Right atrium auricular region (tissue), 2 donors: Measurements from ENCODE around the gene ZNF469. TPM values are rescaled to one million over a fixed set of nuclear protein-coding genes. Genes with fewer than 3 reads are reported as not detected.

Experiments
- DNase-seq: peaks from one replicate; pipeline ENCODE4 v3.0.0-alpha.2; 2019; ENCODE audit warnings: low spot score
- H3K27ac ChIP-seq, 2 donors: fragments of 200-600 bp; sonication (generic); 1 replicate in 1 of 2; 2 replicates in 1 of 2; pipeline ENCODE4 v1.5.1; 2016 to 2019
- H3K27me3 ChIP-seq, 2 donors: fragments of 200-600 bp; sonication (generic); one replicate each; pipeline versions ENCODE4 v1.5.1 to v1.6.0; 2017 to 2019
- H3K36me3 ChIP-seq: fragments of 200-600 bp; sonication (generic); one replicate; pipeline ENCODE4 v1.5.1; 2016
- H3K4me1 ChIP-seq, 2 donors: fragments of 200-600 bp; sonication (generic); one replicate each; pipeline versions ENCODE4 v1.5.1 to v1.6.0; 2017 to 2019
- H3K4me3 ChIP-seq, 2 donors: fragments of 200-600 bp; sonication (generic); 1 replicate in 1 of 2; 2 replicates in 1 of 2; pipeline ENCODE4 v1.5.1; 2017 to 2019; ENCODE audit warnings: mild to moderate bottlenecking in 1 of 2, moderate library complexity in 1 of 2
- H3K9me3 ChIP-seq, 2 donors: fragments of 200-600 bp; sonication (generic); one replicate each; pipeline ENCODE4 v1.5.1; 2019
- CTCF ChIP-seq, 2 donors: fragments of 200-600 bp; sonication (generic); IDR thresholded peaks; one replicate each; pipeline ENCODE4 v1.5.1; 2019; ENCODE audit warnings: antibody characterized with exemption in 2 of 2
- total RNA-seq, 2 donors: library from RNA; depleted of rRNA; stranded (reverse); fragments of >200 nt; gene quantifications; one replicate each; pipeline ENCODE4 v1.1.0, GENCODE V29; 2016

Gene ZNF469
- total RNA-seq, 2 donors from 2014 or later = 0.56 to 0.83 TPM

- no peak for DNase-seq
- Histone ChIP-seq H3K27ac (no peak overlapping the region), H3K4me1 (no peaks in the 10 kb centered on the region), H3K27me3 (no peaks in the 10 kb centered on the region), H3K36me3 (no peaks in the 10 kb centered on the region), H3K9me3 (peaks cover 0 to 3% of the 10 kb centered on the region in 2 donors), H3K4me3 (no peak overlapping the region)
- TF ChIP-seq CTCF (IDR thresholded peaks at IDR 0.05) = no peak
Observed at GRCh38 chr16:88338111-88338510, 44.6 kb upstream of the ZNF469 start.

- H3K4me3 ChIP-seq = no peak overlapping the region
Observed at GRCh38 chr16:88338896-88339295, 43.9 kb upstream of the ZNF469 start.

DNA sequence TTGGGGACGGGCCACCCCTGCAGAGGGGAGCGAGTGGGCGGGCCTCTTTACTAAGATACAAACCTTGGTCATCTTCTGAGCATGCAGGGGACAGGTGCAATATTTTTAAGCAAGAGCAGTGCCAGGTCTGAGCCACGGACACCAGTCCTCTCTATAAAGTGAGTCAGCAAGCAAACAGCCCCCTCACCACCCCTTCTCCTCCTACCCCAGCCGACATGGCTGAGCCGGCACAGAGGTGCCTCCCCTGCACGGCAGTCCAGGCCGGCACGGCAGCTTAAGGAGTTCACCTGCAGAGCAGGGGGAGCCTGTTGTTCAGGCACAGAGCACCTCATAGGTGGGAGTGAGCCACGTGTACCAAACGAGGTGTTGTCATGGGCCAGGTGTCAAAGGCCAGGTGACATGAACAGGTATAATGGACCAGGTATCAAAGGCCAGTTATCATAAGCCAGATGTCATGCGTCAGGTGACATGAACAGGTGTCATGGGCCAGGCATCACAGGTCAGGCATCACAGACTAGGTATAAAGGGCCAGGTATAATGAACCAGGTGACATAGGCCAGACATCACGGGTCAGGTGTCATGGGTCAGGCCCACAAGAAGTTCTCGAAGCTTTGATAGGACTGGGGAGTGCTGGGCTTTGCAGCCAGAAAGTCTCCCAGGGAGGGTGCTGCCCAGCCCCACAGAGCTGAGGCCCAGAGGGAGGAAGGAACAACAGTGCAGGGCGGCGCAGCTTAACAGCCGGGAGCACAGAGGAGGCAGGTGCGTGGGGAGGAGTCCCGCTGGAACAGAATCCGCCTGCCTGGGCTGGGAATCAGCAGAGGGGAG lies 42.6 kb upstream of the ZNF469 start:
- no peaks in the 10 kb centered on the region for H3K27me3 ChIP-seq
- no peak overlapping the region for H3K4me3 ChIP-seq
- TF ChIP-seq CTCF (IDR thresholded peaks at IDR 0.05) = no peak
- H3K9me3 ChIP-seq = peaks cover 0 to 10% of the 10 kb centered on the region in 2 donors
- H3K4me1 ChIP-seq = no peaks in the 10 kb centered on the region
- H3K27ac ChIP-seq = no peak overlapping the region
- H3K36me3 ChIP-seq = no peaks in the 10 kb centered on the region
- DNase-seq = no peak

More at GRCh38 chr16:88338896-88339295, 43.9 kb upstream of the ZNF469 start:
- Histone ChIP-seq H3K27ac (no peak overlapping the region), H3K27me3 (no peaks in the 10 kb centered on the region), H3K9me3 (peaks cover 0 to 10% of the 10 kb centered on the region in 2 donors), H3K4me1 (no peaks in the 10 kb centered on the region), H3K36me3 (no peaks in the 10 kb centered on the region)
- no peak for DNase-seq
- no peak for TF ChIP-seq CTCF (IDR thresholded peaks at IDR 0.05)

DNA sequence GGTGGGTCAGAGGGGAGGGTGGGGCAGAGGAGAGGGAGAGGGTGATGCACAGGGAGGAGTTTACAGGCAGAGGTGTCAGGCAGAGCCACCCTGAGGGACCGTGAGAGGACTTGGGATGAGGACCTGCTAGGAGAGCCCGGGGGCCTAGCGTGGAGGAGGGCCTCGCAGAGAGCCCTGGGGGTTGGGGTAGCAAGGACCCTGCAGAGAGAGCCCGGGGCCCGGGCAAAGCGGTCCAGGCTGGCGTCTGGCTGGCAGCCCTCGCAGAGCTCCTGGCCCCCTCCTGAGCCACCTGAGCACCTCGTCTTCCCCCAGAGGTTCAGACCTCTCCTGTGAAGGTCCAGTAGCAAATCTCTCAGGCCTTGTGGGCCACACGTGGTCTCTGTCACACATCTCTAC lies 42.0 kb upstream of the ZNF469 start:
- H3K27me3 ChIP-seq = no peaks in the 10 kb centered on the region
- H3K4me3 ChIP-seq = no peak overlapping the region
- H3K36me3 ChIP-seq = no peaks in the 10 kb centered on the region
- no peak for TF ChIP-seq CTCF (IDR thresholded peaks at IDR 0.05)
- DNase-seq = no peak
- peaks cover 0 to 10% of the 10 kb centered on the region in 2 donors for H3K9me3 ChIP-seq
- no peak overlapping the region for H3K27ac ChIP-seq
- H3K4me1 ChIP-seq = no peaks in the 10 kb centered on the region

DNA sequence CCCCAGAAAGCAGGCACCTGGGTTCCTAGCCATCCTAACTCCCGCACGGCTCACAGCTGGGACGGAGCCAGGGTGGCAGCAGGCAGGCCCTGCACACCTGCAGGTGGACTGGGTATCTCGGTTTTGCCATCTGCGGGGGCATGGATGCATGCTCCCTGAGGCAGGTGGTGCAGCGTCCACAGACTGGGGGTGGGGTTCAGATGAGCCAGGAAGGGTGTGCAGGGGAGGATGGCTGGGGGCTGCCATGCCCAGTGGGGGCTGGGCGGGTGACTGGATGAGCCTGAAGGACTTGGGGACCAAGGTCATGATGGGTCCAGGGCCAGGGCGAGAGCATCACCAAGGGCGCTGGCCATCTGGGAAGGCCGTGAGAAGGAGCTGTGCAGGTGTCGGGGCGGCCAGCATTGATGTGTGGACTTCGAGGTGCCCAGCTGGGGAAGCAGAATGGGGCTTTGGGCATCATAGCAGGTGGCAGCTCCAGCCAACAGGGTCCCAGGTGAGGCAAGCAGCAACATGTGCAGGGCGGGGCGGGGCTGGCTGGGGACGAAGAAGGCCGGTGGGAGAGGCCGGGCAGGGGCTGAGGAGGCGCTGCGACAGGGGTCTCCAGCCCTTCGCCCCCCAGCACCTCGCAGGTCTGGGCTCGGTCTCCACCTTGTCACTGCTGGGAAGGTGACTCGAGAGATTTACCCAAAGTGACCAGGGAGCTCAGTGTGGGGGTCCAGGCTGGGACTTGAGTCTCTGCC lies 41.0 kb upstream of the ZNF469 start:
- Histone ChIP-seq H3K4me3 (no peak overlapping the region), H3K36me3 (no peaks in the 10 kb centered on the region), H3K27ac (no peak overlapping the region), H3K4me1 (no peaks in the 10 kb centered on the region), H3K27me3 (no peaks in the 10 kb centered on the region), H3K9me3 (peaks cover 0 to 10% of the 10 kb centered on the region in 2 donors)
- TF ChIP-seq CTCF (IDR thresholded peaks at IDR 0.05) = no peak
- DNase-seq = no peak
